ENCODE results near the gene SCRN1.

The SCRN1 gene

GRCh38 chr7:30027065-30027456, 37.5 kb upstream of the SCRN1 start:
- TF ChIP-seq TAF1 (IDR thresholded peaks at IDR 0.05; ENCODE audit: borderline replicate concordance, insufficient read depth, low read length) (no peak), SIN3A (IDR thresholded peaks at IDR 0.05; ENCODE audit: borderline replicate concordance, insufficient read depth, low read length) (no peak), REST (IDR thresholded peaks at IDR 0.05; ENCODE audit: insufficient read depth in 1 of 2, low read depth in 2 of 2, low read length in 2 of 2) (no peak), FOXP2 (optimal IDR thresholded peaks at IDR 0.05; ENCODE audit: borderline replicate concordance, extremely low read depth, extremely low read length, insufficient read depth) (no peak), POLR2AphosphoS5 (IDR thresholded peaks at IDR 0.05; ENCODE audit: low read depth, low read length) (no peak)

- no peak for TF ChIP-seq TAF1 (IDR thresholded peaks at IDR 0.05; ENCODE audit: borderline replicate concordance, insufficient read depth, low read length)
Measured at GRCh38 chr7:30026229-30027064, 36.8 kb upstream of the SCRN1 start, which contains the start of gene FKBP14. FKBP14 (minus strand) TSS chr7:30026702; CDS start chr7:30026508, 194 bp downstream.

GRCh38 chr7:30023524-30023923, 33.9 kb upstream of the SCRN1 start:
- TF ChIP-seq TAF1 (IDR thresholded peaks at IDR 0.05; ENCODE audit: borderline replicate concordance, insufficient read depth, low read length) (no peak), REST (IDR thresholded peaks at IDR 0.05; ENCODE audit: insufficient read depth in 1 of 2, low read depth in 2 of 2, low read length in 2 of 2) (no peak)

GRCh38 chr7:30022991-30023390, 33.4 kb upstream of the SCRN1 start:
- TF ChIP-seq REST (IDR thresholded peaks at IDR 0.05; ENCODE audit: insufficient read depth in 1 of 2, low read depth in 2 of 2, low read length in 2 of 2) (no peak), SIN3A (IDR thresholded peaks at IDR 0.05; ENCODE audit: borderline replicate concordance, insufficient read depth, low read length) (no peak), POLR2AphosphoS5 (IDR thresholded peaks at IDR 0.05; ENCODE audit: low read depth, low read length) (no peak), FOXP2 (optimal IDR thresholded peaks at IDR 0.05; ENCODE audit: borderline replicate concordance, extremely low read depth, extremely low read length, insufficient read depth) (no peak), TAF1 (IDR thresholded peaks at IDR 0.05; ENCODE audit: borderline replicate concordance, insufficient read depth, low read length) (no peak)

DNA sequence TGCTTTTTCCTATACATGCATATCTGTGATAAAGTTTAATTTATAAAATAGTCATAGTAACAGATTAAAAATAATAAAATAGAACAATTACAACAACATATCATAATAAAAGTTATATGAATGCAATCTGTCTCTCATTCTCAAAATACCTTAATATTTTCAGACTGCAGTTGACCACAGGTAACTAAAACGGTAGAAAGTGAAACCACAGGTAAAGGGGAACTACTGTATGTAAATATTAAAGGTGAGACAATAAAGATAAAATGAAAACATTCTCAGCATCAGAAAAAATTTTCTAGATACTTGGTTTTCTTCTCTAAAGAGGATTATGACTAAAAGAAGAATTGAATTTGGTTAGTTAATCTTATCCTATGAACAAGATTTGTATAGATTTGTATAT, 30.9 kb upstream of the SCRN1 start:
- no peak for TF ChIP-seq TAF1 (IDR thresholded peaks at IDR 0.05; ENCODE audit: borderline replicate concordance, insufficient read depth, low read length)
- TF ChIP-seq FOXP2 (optimal IDR thresholded peaks at IDR 0.05; ENCODE audit: borderline replicate concordance, extremely low read depth, extremely low read length, insufficient read depth): no peak
- TF ChIP-seq POLR2AphosphoS5 (IDR thresholded peaks at IDR 0.05; ENCODE audit: low read depth, low read length): no peak
- TF ChIP-seq SIN3A (IDR thresholded peaks at IDR 0.05; ENCODE audit: borderline replicate concordance, insufficient read depth, low read length): no peak
- no peak for TF ChIP-seq REST (IDR thresholded peaks at IDR 0.05; ENCODE audit: insufficient read depth in 1 of 2, low read depth in 2 of 2, low read length in 2 of 2)
